Thymus (tissue), 11 donors: ENCODE measurements around the gene GRM4. TPM values are rescaled to one million over a fixed set of nuclear protein-coding genes. Genes with fewer than 3 reads are reported as not detected.
"Not testable (repeated sequence)": the region's sequence is repeated elsewhere in the genome, so short reads cannot be mapped to it uniquely, and the experiment has no call there.

Experiments used
- DNase-seq, 9 donors: peaks; one replicate each; pipeline ENCODE4 v3.0.0-alpha.2; 2013; ENCODE audit warnings: low spot score in 9 of 9, low read depth in 6 of 9, missing footprints in 1 of 9
- H3K27ac ChIP-seq, 2 donors: one replicate each; pipeline ENCODE4 v1.5.1; 2013; ENCODE audit warnings: control low read depth in 1 of 2, low read depth in 1 of 2, low read length in 1 of 2, mild to moderate bottlenecking in 1 of 2, moderate library complexity in 1 of 2
- H3K27me3 ChIP-seq, 2 donors: one replicate each; pipeline ENCODE4 v1.5.1; 2013; ENCODE audit warnings: low read length in 1 of 2; ENCODE audit not compliant: control insufficient read depth in 2 of 2, insufficient read depth in 1 of 2
- H3K36me3 ChIP-seq, 2 donors: one replicate each; pipeline ENCODE4 v1.5.1; 2013; ENCODE audit warnings: low read length in 1 of 2, mild to moderate bottlenecking in 1 of 2, moderate library complexity in 1 of 2; ENCODE audit not compliant: control insufficient read depth in 2 of 2, insufficient read depth in 2 of 2
- H3K4me1 ChIP-seq, 2 donors: one replicate each; pipeline ENCODE4 v1.5.1; 2013; ENCODE audit warnings: low read length in 2 of 2; ENCODE audit not compliant: control insufficient read depth in 2 of 2, insufficient read depth in 2 of 2
- H3K4me3 ChIP-seq, 2 donors: one replicate each; pipeline ENCODE4 v1.5.1; 2013; ENCODE audit warnings: low read length in 2 of 2, control low read depth in 1 of 2, mild to moderate bottlenecking in 1 of 2
- H3K9me3 ChIP-seq, 2 donors: one replicate each; pipeline ENCODE4 v1.5.1; 2013; ENCODE audit warnings: low read length in 1 of 2, mild to moderate bottlenecking in 1 of 2; ENCODE audit not compliant: control insufficient read depth in 2 of 2, insufficient read depth in 1 of 2
- WGBS: extraction: QIAGEN DNeasy Blood & Tissue Kit; methylation state at CpG from one replicate; pipeline ENCODE4 v1.1.7; 2013; 5-methylcytosine and 5-hydroxymethylcytosine counted together
- polyA plus RNA-seq: library from polyadenylated mRNA; stranded (reverse); fragments of 200-250 nt; gene quantifications from one replicate; pipeline ENCODE4 v1.2.3, GENCODE V29; 2013
- total RNA-seq: library from RNA; stranded (reverse); fragments of 120-200 nt; gene quantifications from one replicate; pipeline ENCODE4 v1.2.4, GENCODE V29; 2013
- donor health status: healthy.

The GRM4 gene
- total and polyA plus RNA-seq, 2 donors, result 0.14 to 0.27 TPM

DNA sequence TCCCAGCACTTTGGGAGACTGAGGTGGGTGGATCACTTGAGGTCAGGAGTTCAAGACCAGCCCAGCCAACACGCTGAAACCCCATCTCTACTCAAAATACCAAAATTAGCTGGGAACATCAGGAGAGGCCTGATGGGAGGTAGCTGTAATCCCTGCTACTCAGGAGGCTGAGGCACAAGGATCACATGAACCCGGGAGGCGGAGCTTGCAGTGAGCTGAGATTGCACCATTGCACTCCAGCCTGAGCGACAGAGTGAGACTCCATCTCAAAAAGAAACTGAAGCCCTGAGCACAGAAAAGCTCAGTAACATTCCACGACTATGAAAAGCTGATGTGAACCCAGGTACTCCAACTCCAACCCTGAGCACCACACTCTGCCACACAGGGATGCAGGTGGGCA is 103.9 kb downstream of the GRM4 start:
- not testable (repeated sequence) for H3K4me3 ChIP-seq, H3K4me1 ChIP-seq, H3K36me3 ChIP-seq, H3K9me3 ChIP-seq, H3K27ac ChIP-seq, DNase-seq
- H3K27me3 ChIP-seq, result peaks cover 0 to 11% of the 10 kb centered on the region in 2 donors
- WGBS, result 96% methylated on average over 5 of the region's 5 CpGs

DNA sequence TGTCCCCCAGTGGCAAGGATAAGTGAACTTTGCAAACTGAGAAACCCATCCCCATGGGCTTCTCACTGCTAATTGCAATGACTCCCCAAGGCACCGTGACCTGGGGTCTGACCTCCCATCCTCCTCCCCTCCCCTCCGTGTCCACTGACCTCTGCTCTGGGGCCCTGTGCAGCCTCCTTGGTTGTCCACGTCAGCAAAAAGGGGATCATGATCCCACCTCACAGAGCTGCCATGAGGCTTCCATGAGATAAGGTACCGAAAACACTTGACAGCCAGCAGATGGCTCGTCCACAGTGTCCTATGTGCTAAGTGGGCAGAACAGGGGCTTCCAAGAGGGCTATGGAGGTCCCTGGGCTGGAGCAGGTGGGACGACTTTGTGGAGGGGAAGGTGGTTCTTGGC is 104.5 kb downstream of the GRM4 start:
- Histone ChIP-seq H3K4me3 (no peak overlapping the region), H3K27ac (no peak overlapping the region), H3K27me3 (peaks cover 0 to 8% of the 10 kb centered on the region in 2 donors), H3K36me3 (no peaks in the 10 kb centered on the region), H3K9me3 (no peaks in the 10 kb centered on the region), H3K4me1 (no peaks in the 10 kb centered on the region)
- DNase-seq, result no peak
- WGBS, result 91% methylated on average over 6 of the region's 6 CpGs

DNA sequence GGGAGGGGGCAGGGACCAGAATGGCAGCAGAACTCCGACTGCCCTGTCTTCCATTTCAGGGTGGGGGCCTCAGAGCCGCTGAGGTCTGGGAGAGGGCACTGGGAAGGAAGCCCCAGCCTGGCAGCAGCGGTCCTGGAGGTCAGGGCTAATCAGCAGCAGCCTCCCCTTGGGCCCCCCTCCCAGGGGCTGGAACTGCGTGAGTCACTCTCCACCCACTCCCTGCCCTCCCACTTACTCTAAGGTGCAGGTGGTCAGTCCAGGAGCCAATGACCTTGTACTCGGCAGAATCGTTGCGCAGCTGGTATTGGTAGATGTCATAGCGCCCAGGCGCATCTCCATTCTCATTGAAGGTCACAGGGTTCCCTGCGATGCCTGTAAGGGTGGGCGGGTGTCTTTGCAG is 105.9 kb downstream of the GRM4 start:
- no peaks in the 10 kb centered on the region for H3K27me3 ChIP-seq
- no peak for DNase-seq
- no peaks in the 10 kb centered on the region for H3K9me3 ChIP-seq
- H3K27ac ChIP-seq, result no peak overlapping the region
- no peak overlapping the region for H3K4me3 ChIP-seq
- no peaks in the 10 kb centered on the region for H3K36me3 ChIP-seq
- WGBS, result 95% methylated on average over 11 of the region's 11 CpGs
- no peaks in the 10 kb centered on the region for H3K4me1 ChIP-seq

DNA sequence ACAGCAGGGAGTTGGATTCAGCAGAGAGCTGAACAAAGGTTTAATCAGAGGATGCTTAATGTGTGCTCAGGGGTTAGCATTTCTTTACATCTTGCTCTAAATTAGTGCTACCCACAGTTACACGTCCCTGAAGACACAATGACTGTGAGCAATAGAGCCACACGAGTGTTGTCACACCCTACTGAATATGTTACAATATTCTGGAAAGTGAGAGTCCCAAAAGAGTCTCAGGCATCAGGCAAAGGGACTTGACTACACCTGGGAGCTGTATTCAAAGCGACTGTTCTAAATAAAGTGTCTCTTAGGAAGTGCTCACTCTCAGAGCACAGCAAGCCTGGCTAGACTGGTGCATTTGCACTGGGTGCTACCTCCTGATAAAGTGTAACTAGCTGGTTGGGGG is 108.7 kb downstream of the GRM4 start:
- Histone ChIP-seq H3K36me3 (no peaks in the 10 kb centered on the region), H3K27me3 (no peaks in the 10 kb centered on the region), H3K4me1 (peaks cover 0 to 17% of the 10 kb centered on the region in 2 donors), H3K27ac (no peak overlapping the region), H3K9me3 (no peaks in the 10 kb centered on the region), H3K4me3 (no peak overlapping the region)
- WGBS, result 80% methylated on average over 3 of the region's 3 CpGs
- no peak for DNase-seq

GRCh38 chr6:34036357-34037069 is 109.4 kb downstream of the GRM4 start:
- Histone ChIP-seq H3K36me3 (no peaks in the 10 kb centered on the region), H3K27me3 (no peaks in the 10 kb centered on the region), H3K9me3 (no peaks in the 10 kb centered on the region), H3K4me1 (peaks cover 0 to 24% of the 10 kb centered on the region in 2 donors), H3K27ac (no peak overlapping the region), H3K4me3 (no peak overlapping the region)
- WGBS, result 96% methylated on average over 20 of the region's 20 CpGs
- peak in 1 of 9 donors; percentile 5 for DNase-seq

DNA sequence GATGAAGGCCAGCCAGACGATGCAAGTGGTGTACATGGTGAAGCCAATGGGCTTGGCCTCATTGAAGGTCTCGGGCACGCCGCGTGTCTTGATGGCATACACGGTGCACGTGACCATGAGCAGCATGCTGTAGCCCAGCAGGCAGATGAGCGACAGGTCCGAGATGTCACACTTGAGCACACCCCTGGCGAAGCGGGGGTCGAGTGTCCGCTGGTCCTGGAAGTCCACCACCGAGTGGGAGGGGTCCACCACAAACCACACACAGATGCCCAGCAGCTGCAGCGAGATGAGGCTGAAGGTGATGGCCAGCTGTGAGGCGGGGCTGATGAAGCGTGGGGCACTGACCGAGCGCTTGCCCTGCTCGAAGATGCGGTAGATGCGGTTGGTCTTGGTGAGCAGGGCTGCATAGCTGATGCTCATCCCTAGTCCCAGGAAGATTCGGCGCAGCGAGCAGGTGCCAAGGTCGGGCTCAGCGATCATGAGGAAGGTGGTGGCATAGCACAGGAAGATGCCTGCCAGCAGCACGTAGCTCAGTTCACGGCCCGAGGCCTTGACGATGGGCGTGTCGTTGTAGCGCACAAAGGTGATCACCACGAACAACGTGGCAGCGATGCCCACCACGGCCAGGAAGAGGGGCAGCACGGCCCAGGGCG is 110.1 kb downstream of the GRM4 start:
- Histone ChIP-seq H3K9me3 (no peaks in the 10 kb centered on the region), H3K4me1 (peaks cover 0 to 31% of the 10 kb centered on the region in 2 donors), H3K27me3 (no peaks in the 10 kb centered on the region), H3K27ac (no peak overlapping the region), H3K4me3 (no peak overlapping the region), H3K36me3 (no peaks in the 10 kb centered on the region)
- DNase-seq, result no peak
- WGBS, result 95% methylated on average over 40 of the region's 40 CpGs

- DNase-seq, result no peak
- H3K4me1 ChIP-seq, result peaks cover 0 to 34% of the 10 kb centered on the region in 2 donors
- no peaks in the 10 kb centered on the region for H3K27me3 ChIP-seq
- WGBS, result 93% methylated on average over 1 of the region's 1 CpG
- H3K9me3 ChIP-seq, result no peaks in the 10 kb centered on the region
- no peak overlapping the region for H3K4me3 ChIP-seq
- H3K27ac ChIP-seq, result no peak overlapping the region
- H3K36me3 ChIP-seq, result no peaks in the 10 kb centered on the region
Measured at GRCh38 chr6:34035161-34035560, 110.7 kb downstream of the GRM4 start.

DNA sequence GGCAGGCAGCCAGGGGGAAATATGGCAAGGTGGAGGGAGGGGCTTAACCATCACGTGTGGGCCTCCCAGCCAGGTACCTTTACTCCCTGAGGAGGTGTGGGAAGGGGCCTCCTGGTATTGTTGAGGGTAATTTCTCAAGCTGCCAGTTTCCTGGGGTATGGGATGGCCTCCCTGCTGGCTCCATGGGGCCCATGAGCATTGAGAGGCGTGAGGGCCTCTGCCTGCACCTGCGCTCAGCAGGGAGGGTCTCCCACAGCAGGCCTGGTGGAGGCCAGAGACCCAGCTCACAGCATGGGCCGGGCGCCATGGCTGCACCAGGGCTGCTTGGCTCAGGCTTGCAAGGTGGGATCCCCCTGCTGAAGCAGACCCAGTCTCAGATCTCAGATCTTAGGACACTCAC is 113.0 kb downstream of the GRM4 start:
- Histone ChIP-seq H3K27me3 (no peaks in the 10 kb centered on the region), H3K4me3 (no peak overlapping the region), H3K4me1 (peaks cover 0 to 34% of the 10 kb centered on the region in 2 donors), H3K27ac (no peak overlapping the region), H3K36me3 (no peaks in the 10 kb centered on the region), H3K9me3 (no peaks in the 10 kb centered on the region)
- 86% methylated on average over 5 of the region's 5 CpGs for WGBS
- no peak for DNase-seq

GRCh38 chr6:34031625-34032383 is 114.1 kb downstream of the GRM4 start:
- Histone ChIP-seq H3K9me3 (no peaks in the 10 kb centered on the region), H3K4me1 (peaks cover 0 to 34% of the 10 kb centered on the region in 2 donors), H3K36me3 (no peaks in the 10 kb centered on the region), H3K27me3 (peaks cover 0 to 2% of the 10 kb centered on the region in 2 donors), H3K27ac (peak overlapping the region in 1 of 2 donors; percentile 7), H3K4me3 (no peak overlapping the region)
- WGBS, result 84% methylated on average over 12 of the region's 12 CpGs
- DNase-seq, result no peak
